HepG2 (cell line): ENCODE measurements around the gene DPP3. TPM values are rescaled to one million over a fixed set of nuclear protein-coding genes. Genes with fewer than 3 reads are reported as not detected.
"Not testable (repeated sequence)": the region's sequence is repeated elsewhere in the genome, so short reads cannot be mapped to it uniquely, and the experiment has no call there.

Experiments
- ATAC-seq: fragments of 200-7000 bp; cut with Tn5 transposase; 3 replicates; pipeline ENCODE4 v1.9.1; 2020; ENCODE audit warnings: mild to moderate bottlenecking, moderate library complexity
- BruUV-seq: library from RNA; stranded (reverse); fragments of 400-500 nt; replicated peaks from 2 replicates; lab custom pipeline; 2021; lab: Mats Ljungman, UMichigan
- CTCF ChIA-PET: fragments of 300-600 bp; formaldehyde crosslinking; extraction: SDS; loops from one replicate; lab custom pipeline; 2021; ENCODE audit warnings: low total read pairs, inconsistent platforms, low intra/inter-chr PET ratio; lab: Yijun Ruan, JAX
- POLR2A ChIA-PET: fragments of 350-600 bp; sonication (Branson Sonifier 250); formaldehyde crosslinking; loops from one replicate; lab custom pipeline; 2020; ENCODE audit warnings: antibody characterized with exemption, inconsistent platforms; lab: Yijun Ruan, JAX
- DNase-seq: peaks from one replicate; pipeline ENCODE4 v3.0.0-alpha.2; 2015; ENCODE audit warnings: low spot score
- FAIRE-seq: peaks from 3 replicates; lab custom pipeline; 2011; peaks lifted over from hg19 to GRCh38; lab: Jason Lieb, UNC
- H2AFZ ChIP-seq: one replicate; pipeline ENCODE4 v1.6.1; 2011; ENCODE audit warnings: low read length, inconsistent platforms
- H3K27ac ChIP-seq: fragments of 300-600 bp; 3 replicates; pipeline ENCODE4 v1.8.0; 2011; ENCODE audit warnings: mixed run types, mild to moderate bottlenecking, mixed read lengths, low read length, inconsistent platforms; ENCODE audit not compliant: insufficient read depth; ENCODE audit errors: extremely low read length
- H3K27me3 ChIP-seq, 2 experiments: fragments of 200-600 bp in 1 of 2; 2 replicates in 1 of 2; 3 replicates in 1 of 2; pipeline versions ENCODE4 v1.6.0 to v1.8.0; 2011; ENCODE audit warnings: low read length in 2 of 2, mild to moderate bottlenecking in 2 of 2, moderate library complexity in 2 of 2, inconsistent platforms in 1 of 2; ENCODE audit not compliant: insufficient read depth in 2 of 2, control insufficient read depth in 1 of 2
- H3K36me3 ChIP-seq, 2 experiments: fragments of 200-600 bp in 1 of 2; replicated peaks in 1 of 2; 2 replicates in 1 of 2; 3 replicates in 1 of 2; pipeline versions ENCODE4 v1.5.1 to v1.8.0; 2011; ENCODE audit warnings: low read length in 2 of 2, inconsistent platforms in 1 of 2; ENCODE audit not compliant: insufficient read depth in 2 of 2, control insufficient read depth in 1 of 2
- H3K4me1 ChIP-seq: 2 replicates; pipeline ENCODE4 v1.5.1; 2012; ENCODE audit warnings: low read length, inconsistent platforms; ENCODE audit not compliant: insufficient read depth
- H3K4me2 ChIP-seq: 2 replicates; pipeline ENCODE4 v1.6.0; 2011; ENCODE audit warnings: low read depth, low read length, inconsistent platforms
- H3K4me3 ChIP-seq, 3 experiments: fragments of 200-600 bp in 1 of 3; sonication (generic), shearing (Covaris generic) in 1 of 3; replicated peaks in 1 of 3; 2 replicates each; pipeline ENCODE4 v1.5.1; 2011 to 2016; ENCODE audit warnings: low read length in 3 of 3, inconsistent platforms in 2 of 3, low read depth in 2 of 3, mild to moderate bottlenecking in 2 of 3, control low read depth in 1 of 3, mixed read lengths in 1 of 3; ENCODE audit not compliant: insufficient read depth in 1 of 3
- H3K79me2 ChIP-seq: one replicate; pipeline ENCODE4 v1.6.1; 2011; ENCODE audit warnings: low read length, inconsistent platforms; ENCODE audit not compliant: insufficient read depth
- H3K9ac ChIP-seq: 2 replicates; pipeline ENCODE4 v1.6.0; 2011; ENCODE audit warnings: mild to moderate bottlenecking, low read depth, low read length, inconsistent platforms; ENCODE audit not compliant: insufficient read depth
- H3K9me3 ChIP-seq: 2 replicates; pipeline ENCODE4 v1.5.1; 2012; ENCODE audit warnings: mild to moderate bottlenecking, low read length
- H4K20me1 ChIP-seq: 2 replicates; pipeline ENCODE4 v1.6.0; 2011; ENCODE audit warnings: inconsistent platforms, mild to moderate bottlenecking, low read length, moderate library complexity; ENCODE audit not compliant: insufficient read depth
- POLR2AphosphoS5 ChIP-seq: IDR thresholded peaks from 2 replicates; pipeline ENCODE4 v1.6.1; 2012; ENCODE audit warnings: low read depth, low read length
- ZNF451 ChIP-seq: sonication (generic); formaldehyde crosslinking; IDR thresholded peaks from 2 replicates; pipeline ENCODE4 v1.5.0; 2020; ENCODE audit warnings: mild to moderate bottlenecking, missing genetic modification reagents
- ZNF552 ChIP-seq: sonication (generic); formaldehyde crosslinking; IDR thresholded peaks from 2 replicates; pipeline ENCODE4 v1.9.0; 2022; ENCODE audit warnings: missing genetic modification reagents, mild to moderate bottlenecking, borderline replicate concordance
- ZNF563 ChIP-seq: sonication (generic); formaldehyde crosslinking; IDR thresholded peaks from 2 replicates; pipeline ENCODE4 v1.8.0; 2022; ENCODE audit warnings: mild to moderate bottlenecking, moderate library complexity, missing genetic modification reagents
- WGBS: methylation state at CpG from one replicate; pipeline ENCODE4 v1.1.6; 2017; ENCODE audit warnings: low lambda C conversion rate; 5-methylcytosine and 5-hydroxymethylcytosine counted together
- in situ Hi-C: cut with HindIII; loops from 2 replicates; pipeline ENCODE4 v1.10.0; 2017; ENCODE audit warnings: low pct_unique_long_range_greater_than_20kb; ENCODE audit not compliant: extremely low pct_ligation_motif_present
- intact Hi-C: fragments of 100-400 bp; cut with micrococcal nuclease; formaldehyde crosslinking; loops from one replicate; pipeline ENCODE4 v1.10.0; 2022; ENCODE audit not compliant: unreplicated experiment
- polyA plus RNA-seq, 8 experiments: library from polyadenylated mRNA; depleted of rRNA in 3 of 8; stranded (reverse) in 7 of 8; unstranded in 1 of 8; fragments of >200 nt; fragmentation: Illumina TruSeq in 4 of 8; extraction: Trizol in 4 of 8; gene quantifications; 2 replicates each; pipeline versions ENCODE4 v1.2.1 to v1.2.3, GENCODE V29; 2011 to 2016; ENCODE audit warnings: low read depth in 4 of 8, missing spikeins in 1 of 8, mixed read lengths in 1 of 8; ENCODE audit not compliant: insufficient read depth in 1 of 8
- total RNA-seq, 5 experiments: library from RNA; depleted of rRNA; stranded (reverse); fragments of >200 nt; fragmentation: Illumina TruSeq; extraction: Trizol; gene quantifications; 2 replicates each; pipeline ENCODE4 v1.2.3, GENCODE V29; 2016; ENCODE audit warnings: low read depth in 1 of 5
- TF ChIP-seq, protein P1 (sequence below), 2 experiments: sonication (generic) in 1 of 2; formaldehyde crosslinking in 1 of 2; IDR thresholded peaks; 2 replicates each; pipeline versions ENCODE4 v1.6.1 to v1.9.0; 2014 to 2022; ENCODE audit warnings: antibody characterized with exemption in 1 of 2, borderline replicate concordance in 1 of 2, inconsistent platforms in 1 of 2, low read depth in 1 of 2, missing genetic modification reagents in 1 of 2
- TF ChIP-seq, protein P2 (sequence below): sonication (generic); formaldehyde crosslinking; IDR thresholded peaks from 2 replicates; pipeline ENCODE4 v1.4.0; 2020; ENCODE audit warnings: missing genetic modification reagents, mild to moderate bottlenecking, borderline replicate concordance
- TF ChIP-seq, protein P3 (sequence below): IDR thresholded peaks from 2 replicates; pipeline ENCODE4 v1.6.1; 2016; ENCODE audit warnings: mild to moderate bottlenecking

DPP3 gene
- total and polyA plus RNA-seq, 2 of the 13 experiments (the other 11 are each of a cell fraction or from before 2014, with no cell fraction given): 38.4 to 59.8 TPM

DNA sequence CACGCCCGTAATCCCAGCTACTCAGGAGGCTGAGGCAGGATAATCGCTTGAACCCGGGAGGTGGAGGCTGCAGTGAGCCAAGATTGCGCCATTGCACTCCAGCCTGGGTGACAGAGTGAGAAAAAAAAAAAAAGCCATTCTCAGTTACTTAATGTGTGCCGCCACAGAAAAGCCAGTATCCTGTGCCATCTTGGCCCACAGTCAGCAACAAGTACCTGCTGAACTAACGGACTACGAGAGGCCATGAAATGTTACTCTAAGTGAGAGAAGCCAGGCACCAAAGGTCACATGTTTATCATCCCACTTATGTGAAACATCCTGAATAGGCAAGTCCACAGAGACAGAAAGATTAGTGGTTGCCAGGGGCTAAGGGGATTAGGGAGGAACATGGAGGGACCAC, 60.4 kb downstream of the DPP3 start:
- in situ Hi-C loops, H4K20me1 ChIP-seq, intact Hi-C loops, H3K4me3 ChIP-seq, POLR2A ChIA-PET, FAIRE-seq, H3K27me3 ChIP-seq, H3K36me3 ChIP-seq, BruUV-seq, ATAC-seq, H3K9me3 ChIP-seq, DNase-seq, H3K9ac ChIP-seq, H2AFZ ChIP-seq, H3K4me2 ChIP-seq, CTCF ChIA-PET, H3K27ac ChIP-seq, H3K79me2 ChIP-seq, H3K4me1 ChIP-seq: not testable (repeated sequence)
- WGBS: 92% methylated on average over 8 of the region's 8 CpGs

DNA sequence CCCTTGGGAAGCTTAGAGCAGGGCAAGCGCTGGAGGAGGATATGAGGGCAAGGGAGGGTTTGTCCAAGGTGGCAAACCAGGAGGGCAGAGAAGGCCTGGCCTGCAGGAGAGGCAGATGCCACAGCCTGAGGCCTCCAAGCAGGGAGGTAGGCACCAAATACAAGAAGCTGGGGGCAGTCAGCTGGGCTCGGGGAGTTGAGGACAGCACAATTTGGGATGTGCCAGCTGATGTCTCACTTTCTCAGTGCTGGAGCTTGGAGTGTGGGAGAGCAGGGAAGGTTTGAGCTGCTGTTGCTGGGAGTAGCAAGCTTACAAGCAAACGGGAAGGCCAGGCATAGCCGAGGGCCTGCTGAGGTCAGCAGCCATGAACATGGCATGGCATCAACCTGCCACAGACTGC, 61.7 kb downstream of the DPP3 start:
- Histone ChIP-seq H3K9ac (no peak overlapping the region), H3K79me2 (no peaks in the 10 kb centered on the region), H3K4me3 (no peak overlapping the region), H3K4me2 (no peak overlapping the region), H3K4me1 (peaks cover 14% of the 10 kb centered on the region), H3K27ac (no peak overlapping the region), H3K9me3 (no peaks in the 10 kb centered on the region), H3K36me3 (no peaks in the 10 kb centered on the region), H4K20me1 (no peaks in the 10 kb centered on the region), H3K27me3 (no peaks in the 10 kb centered on the region; a peak in 3 of 5 replicates)
- BruUV-seq: no TSS peak
- ChIA-PET CTCF (no interaction called here), POLR2A (no interaction called here)
- in situ Hi-C loops: no loop called here
- ATAC-seq (no peak), FAIRE-seq (no peak), DNase-seq (no peak)
- intact Hi-C loops: no loop called here
- 89% methylated on average over 4 of the region's 4 CpGs for WGBS
- TF ChIP-seq ZNF451 (CRISPR knock-in tag) (no peak), ZNF563 (CRISPR knock-in tag) (no peak), ZNF552 (CRISPR knock-in tag) (no peak), POLR2AphosphoS5 (no peak)
- TF ChIP-seq, protein P1, sequence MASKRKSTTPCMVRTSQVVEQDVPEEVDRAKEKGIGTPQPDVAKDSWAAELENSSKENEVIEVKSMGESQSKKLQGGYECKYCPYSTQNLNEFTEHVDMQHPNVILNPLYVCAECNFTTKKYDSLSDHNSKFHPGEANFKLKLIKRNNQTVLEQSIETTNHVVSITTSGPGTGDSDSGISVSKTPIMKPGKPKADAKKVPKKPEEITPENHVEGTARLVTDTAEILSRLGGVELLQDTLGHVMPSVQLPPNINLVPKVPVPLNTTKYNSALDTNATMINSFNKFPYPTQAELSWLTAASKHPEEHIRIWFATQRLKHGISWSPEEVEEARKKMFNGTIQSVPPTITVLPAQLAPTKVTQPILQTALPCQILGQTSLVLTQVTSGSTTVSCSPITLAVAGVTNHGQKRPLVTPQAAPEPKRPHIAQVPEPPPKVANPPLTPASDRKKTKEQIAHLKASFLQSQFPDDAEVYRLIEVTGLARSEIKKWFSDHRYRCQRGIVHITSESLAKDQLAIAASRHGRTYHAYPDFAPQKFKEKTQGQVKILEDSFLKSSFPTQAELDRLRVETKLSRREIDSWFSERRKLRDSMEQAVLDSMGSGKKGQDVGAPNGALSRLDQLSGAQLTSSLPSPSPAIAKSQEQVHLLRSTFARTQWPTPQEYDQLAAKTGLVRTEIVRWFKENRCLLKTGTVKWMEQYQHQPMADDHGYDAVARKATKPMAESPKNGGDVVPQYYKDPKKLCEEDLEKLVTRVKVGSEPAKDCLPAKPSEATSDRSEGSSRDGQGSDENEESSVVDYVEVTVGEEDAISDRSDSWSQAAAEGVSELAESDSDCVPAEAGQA (IDR thresholded peaks at IDR 0.05; ENCODE audit: low read depth): no peak
- TF ChIP-seq, protein P1 (CRISPR knock-in tag; IDR thresholded peaks at IDR 0.05; ENCODE audit: borderline replicate concordance): no peak
- TF ChIP-seq, protein P2, sequence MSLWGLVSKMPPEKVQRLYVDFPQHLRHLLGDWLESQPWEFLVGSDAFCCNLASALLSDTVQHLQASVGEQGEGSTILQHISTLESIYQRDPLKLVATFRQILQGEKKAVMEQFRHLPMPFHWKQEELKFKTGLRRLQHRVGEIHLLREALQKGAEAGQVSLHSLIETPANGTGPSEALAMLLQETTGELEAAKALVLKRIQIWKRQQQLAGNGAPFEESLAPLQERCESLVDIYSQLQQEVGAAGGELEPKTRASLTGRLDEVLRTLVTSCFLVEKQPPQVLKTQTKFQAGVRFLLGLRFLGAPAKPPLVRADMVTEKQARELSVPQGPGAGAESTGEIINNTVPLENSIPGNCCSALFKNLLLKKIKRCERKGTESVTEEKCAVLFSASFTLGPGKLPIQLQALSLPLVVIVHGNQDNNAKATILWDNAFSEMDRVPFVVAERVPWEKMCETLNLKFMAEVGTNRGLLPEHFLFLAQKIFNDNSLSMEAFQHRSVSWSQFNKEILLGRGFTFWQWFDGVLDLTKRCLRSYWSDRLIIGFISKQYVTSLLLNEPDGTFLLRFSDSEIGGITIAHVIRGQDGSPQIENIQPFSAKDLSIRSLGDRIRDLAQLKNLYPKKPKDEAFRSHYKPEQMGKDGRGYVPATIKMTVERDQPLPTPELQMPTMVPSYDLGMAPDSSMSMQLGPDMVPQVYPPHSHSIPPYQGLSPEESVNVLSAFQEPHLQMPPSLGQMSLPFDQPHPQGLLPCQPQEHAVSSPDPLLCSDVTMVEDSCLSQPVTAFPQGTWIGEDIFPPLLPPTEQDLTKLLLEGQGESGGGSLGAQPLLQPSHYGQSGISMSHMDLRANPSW (CRISPR knock-in tag): no peak
- TF ChIP-seq, protein P3, sequence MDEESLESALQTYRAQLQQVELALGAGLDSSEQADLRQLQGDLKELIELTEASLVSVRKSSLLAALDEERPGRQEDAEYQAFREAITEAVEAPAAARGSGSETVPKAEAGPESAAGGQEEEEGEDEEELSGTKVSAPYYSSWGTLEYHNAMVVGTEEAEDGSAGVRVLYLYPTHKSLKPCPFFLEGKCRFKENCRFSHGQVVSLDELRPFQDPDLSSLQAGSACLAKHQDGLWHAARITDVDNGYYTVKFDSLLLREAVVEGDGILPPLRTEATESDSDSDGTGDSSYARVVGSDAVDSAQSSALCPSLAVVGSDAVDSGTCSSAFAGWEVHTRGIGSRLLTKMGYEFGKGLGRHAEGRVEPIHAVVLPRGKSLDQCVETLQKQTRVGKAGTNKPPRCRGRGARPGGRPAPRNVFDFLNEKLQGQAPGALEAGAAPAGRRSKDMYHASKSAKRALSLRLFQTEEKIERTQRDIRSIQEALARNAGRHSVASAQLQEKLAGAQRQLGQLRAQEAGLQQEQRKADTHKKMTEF: no peak
- TF ChIP-seq, all 625 proteins: peak for 0
- no peak overlapping the region for H2AFZ ChIP-seq
